Renal pelvis (tissue), 12 donors: Measurements from ENCODE around the gene POLDIP2. TPM values are rescaled to one million over a fixed set of nuclear protein-coding genes. Genes with fewer than 3 reads are reported as not detected.

Experiments
- DNase-seq: peaks from one replicate; pipeline ENCODE4 v3.0.0-alpha.2; 2013
- long read RNA-seq, 16 experiments: transcript quantifications; one replicate each; lab custom pipeline, GENCODE V29; 2026
- polyA plus RNA-seq, 3 donors: library from polyadenylated mRNA; unstranded; fragments of 120-200 nt; gene quantifications; one replicate each; pipeline ENCODE4 v1.2.1, GENCODE V29; 2013; ENCODE audit not compliant: insufficient read length in 3 of 3

The POLDIP2 gene, protein sequence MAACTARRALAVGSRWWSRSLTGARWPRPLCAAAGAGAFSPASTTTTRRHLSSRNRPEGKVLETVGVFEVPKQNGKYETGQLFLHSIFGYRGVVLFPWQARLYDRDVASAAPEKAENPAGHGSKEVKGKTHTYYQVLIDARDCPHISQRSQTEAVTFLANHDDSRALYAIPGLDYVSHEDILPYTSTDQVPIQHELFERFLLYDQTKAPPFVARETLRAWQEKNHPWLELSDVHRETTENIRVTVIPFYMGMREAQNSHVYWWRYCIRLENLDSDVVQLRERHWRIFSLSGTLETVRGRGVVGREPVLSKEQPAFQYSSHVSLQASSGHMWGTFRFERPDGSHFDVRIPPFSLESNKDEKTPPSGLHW
- 100 to 1,000 TPM in 1 of 3 donors, 10 to 100 TPM in 2; 87.6 to 102 (median 93.9) TPM for polyA plus RNA-seq
- long read RNA-seq, donor 1, transcript POLDIP2-201 (11 exons, 2,121 nt): major isoform, 32 of 32 reads
- long read RNA-seq, donor 1, partial matches to known transcripts: 0 of 32 reads
- long read RNA-seq, donor 1, other reads (novel, unspliced or antisense): 0 of 32 reads
- long read RNA-seq, donor 2, transcript POLDIP2-201 (11 exons, 2,121 nt): major isoform, 44 of 51 reads
- long read RNA-seq, donor 2, partial matches to known transcripts: 7 of 51 reads
- long read RNA-seq, donor 2, other reads (novel, unspliced or antisense): 0 of 51 reads
- long read RNA-seq, donor 3, transcript POLDIP2-201 (11 exons, 2,121 nt): major isoform, 28 of 28 reads
- long read RNA-seq, donor 3, partial matches to known transcripts: 0 of 28 reads
- long read RNA-seq, donor 3, other reads (novel, unspliced or antisense): 0 of 28 reads
- long read RNA-seq, donor 4, transcript POLDIP2-201 (11 exons, 2,121 nt): major isoform, 32 of 32 reads
- long read RNA-seq, donor 4, partial matches to known transcripts: 0 of 32 reads
- long read RNA-seq, donor 4, other reads (novel, unspliced or antisense): 0 of 32 reads
- long read RNA-seq, donor 5, transcript POLDIP2-201 (11 exons, 2,121 nt): major isoform, 11 of 16 reads
- long read RNA-seq, donor 5, partial matches to known transcripts: 5 of 16 reads
- long read RNA-seq, donor 5, other reads (novel, unspliced or antisense): 0 of 16 reads
- long read RNA-seq, donor 6, transcript POLDIP2-201 (11 exons, 2,121 nt): major isoform, 37 of 37 reads
- long read RNA-seq, donor 6, partial matches to known transcripts: 0 of 37 reads
- long read RNA-seq, donor 6, other reads (novel, unspliced or antisense): 0 of 37 reads
- long read RNA-seq, donor 7, transcript POLDIP2-201 (11 exons, 2,121 nt): major isoform, 29 of 34 reads
- long read RNA-seq, donor 7, partial matches to known transcripts: 5 of 34 reads
- long read RNA-seq, donor 7, other reads (novel, unspliced or antisense): 0 of 34 reads
- long read RNA-seq, donor 8, transcript POLDIP2-201 (11 exons, 2,121 nt): major isoform, 6 of 6 reads
- long read RNA-seq, donor 8, partial matches to known transcripts: 0 of 6 reads
- long read RNA-seq, donor 8, other reads (novel, unspliced or antisense): 0 of 6 reads
- long read RNA-seq, donor 9, transcript POLDIP2-201 (11 exons, 2,121 nt): major isoform, 43 of 48 reads
- long read RNA-seq, donor 9, partial matches to known transcripts: 5 of 48 reads
- long read RNA-seq, donor 9, other reads (novel, unspliced or antisense): 0 of 48 reads
- long read RNA-seq, donor 10, transcript POLDIP2-201 (11 exons, 2,121 nt): major isoform, 17 of 27 reads
- long read RNA-seq, donor 10, partial matches to known transcripts: 10 of 27 reads
- long read RNA-seq, donor 10, other reads (novel, unspliced or antisense): 0 of 27 reads
- long read RNA-seq, donor 11, transcript POLDIP2-201 (11 exons, 2,121 nt): major isoform, 11 of 18 reads
- long read RNA-seq, donor 11, partial matches to known transcripts: 7 of 18 reads
- long read RNA-seq, donor 11, other reads (novel, unspliced or antisense): 0 of 18 reads
- long read RNA-seq, donor 12, transcript POLDIP2-201 (11 exons, 2,121 nt): major isoform, 41 of 46 reads
- long read RNA-seq, donor 12, partial matches to known transcripts: 0 of 46 reads
- long read RNA-seq, donor 12, other reads (novel, unspliced or antisense): 5 of 46 reads
- long read RNA-seq, donor 13, transcript POLDIP2-201 (11 exons, 2,121 nt): major isoform, 7 of 7 reads
- long read RNA-seq, donor 13, partial matches to known transcripts: 0 of 7 reads
- long read RNA-seq, donor 13, other reads (novel, unspliced or antisense): 0 of 7 reads
- long read RNA-seq, donor 14: 0 reads
- long read RNA-seq, donor 15: 0 reads
- long read RNA-seq, donor 16, transcript POLDIP2-201 (11 exons, 2,121 nt): major isoform, 31 of 86 reads
- long read RNA-seq, donor 16, partial matches to known transcripts: 55 of 86 reads
- long read RNA-seq, donor 16, other reads (novel, unspliced or antisense): 0 of 86 reads

DNA sequence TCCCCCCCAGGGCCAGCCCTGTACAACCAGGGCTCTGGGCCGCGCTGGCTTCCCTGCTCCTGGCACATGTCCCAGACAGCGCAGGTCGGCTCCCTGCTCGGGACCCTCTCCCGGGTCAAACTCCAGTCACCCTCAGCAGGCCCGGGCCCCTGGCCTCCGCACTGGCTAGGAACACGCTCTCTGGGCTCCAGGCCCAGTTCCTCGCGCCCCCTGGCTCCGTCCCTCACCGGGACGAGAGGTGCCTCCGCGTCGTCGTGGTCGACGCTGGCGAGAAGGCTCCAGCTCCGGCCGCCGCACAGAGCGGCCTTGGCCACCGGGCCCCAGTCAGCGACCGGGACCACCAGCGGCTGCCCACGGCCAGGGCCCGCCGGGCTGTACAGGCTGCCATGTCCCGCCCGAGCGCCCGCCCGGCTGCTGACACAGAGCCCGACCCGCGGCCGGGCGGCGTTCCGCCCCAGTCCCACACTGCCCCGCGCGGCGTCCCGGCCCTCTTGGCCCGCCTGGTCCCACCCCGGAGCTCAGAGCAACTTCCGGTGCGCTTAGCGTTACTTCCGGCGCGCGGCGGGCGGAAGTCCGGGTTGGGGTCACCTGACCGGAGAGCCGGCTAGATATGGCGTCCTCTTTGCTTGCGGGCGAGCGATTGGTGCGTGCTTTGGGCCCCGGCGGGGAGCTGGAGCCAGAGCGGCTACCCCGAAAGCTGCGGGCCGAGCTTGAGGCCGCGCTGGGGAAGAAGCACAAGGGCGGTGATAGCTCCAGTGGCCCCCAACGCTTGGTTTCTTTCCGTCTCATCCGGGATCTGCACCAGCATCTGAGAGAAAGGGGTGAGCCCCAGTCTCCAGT lies at the start of gene POLDIP2:
TSS of gene POLDIP2 (minus strand) at position 467 of the 840 bp plus-strand sequence. CDS start at position 388, 79 bp downstream.
- DNase-seq: peak; percentile 95

DNA sequence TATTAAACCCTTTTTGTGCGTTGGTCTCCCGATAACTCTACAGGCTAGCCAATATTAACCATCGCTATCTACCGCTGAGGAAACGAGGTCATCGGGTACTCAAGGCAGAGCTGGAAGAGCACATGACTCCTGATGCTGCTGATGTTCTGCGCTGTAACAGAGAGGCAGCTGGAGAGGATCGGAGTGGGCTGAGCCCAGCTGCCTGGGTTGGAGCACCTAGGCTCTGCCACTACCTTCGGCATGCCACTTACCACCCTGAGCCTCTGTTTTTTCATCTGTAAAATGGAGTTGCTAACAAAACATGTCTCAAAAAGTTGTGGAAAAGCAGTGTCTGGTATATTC lies 49.1 kb upstream of the POLDIP2 start:
- DNase-seq: no peak

DNA sequence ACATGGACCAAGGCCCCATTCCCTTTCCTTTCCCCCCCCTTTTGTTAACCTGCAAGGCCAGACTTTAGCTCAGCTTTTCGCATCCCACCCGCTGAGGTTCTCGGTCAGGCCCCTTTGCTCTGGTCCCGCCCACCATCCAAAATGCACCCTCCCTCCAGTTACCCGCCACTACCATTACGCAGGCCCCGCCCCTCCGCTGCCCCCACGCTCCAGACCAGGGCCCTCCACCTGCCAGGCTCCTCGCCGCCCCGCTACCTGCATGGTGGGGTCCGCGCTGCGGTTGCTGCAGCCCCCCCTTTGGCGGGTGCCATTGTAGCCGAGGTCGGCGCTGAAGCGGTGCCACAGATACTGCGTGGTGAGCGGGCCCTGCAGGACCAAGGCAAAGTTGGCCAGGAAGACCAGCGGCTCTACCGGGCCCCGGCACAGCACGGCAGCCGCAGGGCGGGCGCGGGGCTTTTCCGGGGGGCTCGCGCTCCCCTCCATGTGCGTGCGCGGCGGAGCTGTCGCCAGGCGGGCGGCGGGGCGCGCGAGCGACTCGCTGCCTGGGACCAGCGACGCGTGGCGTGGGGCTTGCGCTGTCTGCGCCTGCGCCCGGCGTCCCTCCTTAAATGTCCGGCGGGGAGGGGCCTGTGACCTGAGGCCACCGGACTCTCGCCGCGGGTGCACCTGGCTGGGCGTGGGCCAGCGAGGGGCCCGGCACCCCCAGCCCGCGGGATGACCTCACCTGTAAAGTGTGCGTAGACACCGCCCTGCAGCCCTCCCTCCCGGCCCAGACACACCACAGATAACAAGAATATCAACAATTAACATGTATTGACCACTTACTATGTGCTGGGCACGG lies 48.5 kb upstream of the POLDIP2 start, which contains the start of gene SLC46A1:
TSS of gene SLC46A1 (minus strand) at position 581 of the 841 bp plus-strand sequence. CDS start at position 483, 98 bp downstream.
- peak; percentile 42 for DNase-seq

DNA sequence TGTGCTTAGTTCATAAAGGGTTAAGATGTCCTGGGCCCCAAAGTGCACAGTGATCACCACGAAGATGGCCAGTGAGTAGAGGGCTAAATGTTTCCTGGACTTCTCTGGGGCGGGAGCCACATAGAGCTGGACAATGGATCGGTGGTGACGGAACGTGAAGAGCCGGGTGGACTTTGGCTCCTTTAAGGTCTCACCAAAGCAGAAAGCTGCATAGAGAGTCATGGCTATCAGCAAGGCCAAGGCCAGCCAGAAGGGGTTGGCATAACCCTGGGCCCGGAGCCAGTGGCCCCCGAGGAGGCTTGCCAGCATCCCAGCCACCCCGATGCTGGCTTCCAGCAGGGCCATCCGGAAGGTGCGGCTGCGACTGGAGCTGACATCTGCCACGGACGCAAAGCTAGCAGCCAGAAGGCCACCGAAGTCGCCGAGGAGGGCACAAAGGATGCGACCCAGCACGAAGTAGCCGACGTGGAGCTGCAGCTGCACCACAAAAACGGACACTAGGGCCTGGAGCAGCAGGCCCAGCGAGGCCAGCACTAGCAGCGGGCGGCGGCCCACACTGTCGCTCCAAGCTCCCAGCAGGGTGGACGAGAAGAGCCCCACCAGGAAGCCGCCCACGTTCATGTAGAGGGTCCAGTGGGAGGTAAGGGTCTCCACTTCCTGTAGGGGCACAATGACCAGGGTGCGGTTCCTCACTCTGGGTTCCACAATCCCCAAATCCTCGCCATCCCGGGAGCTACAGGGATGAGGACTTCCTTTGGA lies 47.7 kb upstream of the POLDIP2 start:
- DNase-seq: no peak

DNA sequence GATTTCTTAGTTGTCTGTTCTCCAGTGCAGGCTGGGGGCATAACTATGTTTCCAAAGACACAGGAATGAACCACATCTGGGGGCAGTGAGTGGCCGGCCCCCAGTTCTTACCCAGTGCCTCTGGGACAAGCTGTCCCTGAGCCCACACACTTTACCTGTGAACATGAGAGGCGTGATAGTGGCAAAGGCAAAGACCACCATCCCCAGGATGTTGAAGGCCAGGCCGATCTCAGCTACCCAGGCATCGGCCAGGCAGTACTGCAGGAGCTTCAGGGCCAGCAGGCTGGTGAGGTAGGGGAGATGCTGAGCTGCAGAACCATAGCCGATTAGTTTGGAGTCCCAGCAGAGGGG lies 47.1 kb upstream of the POLDIP2 start:
- DNase-seq: no peak

DNA sequence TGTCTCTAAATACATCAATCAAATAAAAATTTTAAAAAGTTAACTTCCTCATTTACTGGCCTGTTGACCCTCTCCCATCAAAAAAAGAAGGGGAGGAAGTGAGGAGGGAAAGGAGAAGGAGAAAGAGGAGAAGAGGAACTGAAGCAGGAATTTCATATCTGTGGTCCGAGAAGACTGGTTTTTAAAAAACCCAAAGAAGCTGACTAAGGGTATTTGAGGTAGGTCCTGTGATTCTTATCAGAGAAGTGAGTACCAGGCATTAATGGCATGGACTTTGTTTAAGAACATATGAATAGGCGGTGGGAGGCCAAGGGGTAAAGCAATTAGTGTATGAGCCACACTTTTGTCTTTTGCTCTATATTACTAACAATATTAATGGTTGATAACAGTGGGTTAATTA lies 46.7 kb upstream of the POLDIP2 start:
- DNase-seq: no peak

DNA sequence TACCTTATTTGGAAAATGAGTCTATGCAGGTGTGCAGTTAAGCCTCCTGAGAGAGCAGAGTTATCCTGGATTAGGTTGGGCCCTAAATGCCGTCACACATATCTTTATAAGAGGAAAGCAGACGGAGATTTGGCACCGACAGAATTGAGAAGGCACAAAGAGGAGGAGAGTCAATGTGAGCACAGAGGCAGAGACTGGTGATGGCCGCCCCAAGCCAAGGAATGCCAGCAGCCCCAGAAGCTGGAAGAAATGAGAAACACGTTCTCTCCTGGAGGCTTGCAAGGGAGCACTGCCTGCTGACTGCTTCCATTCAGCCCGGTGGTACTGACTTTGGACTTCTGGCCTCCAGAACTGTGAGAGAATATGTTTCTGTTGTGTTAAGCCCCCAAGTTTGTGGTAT lies 45.5 kb upstream of the POLDIP2 start:
- DNase-seq: no peak

DNA sequence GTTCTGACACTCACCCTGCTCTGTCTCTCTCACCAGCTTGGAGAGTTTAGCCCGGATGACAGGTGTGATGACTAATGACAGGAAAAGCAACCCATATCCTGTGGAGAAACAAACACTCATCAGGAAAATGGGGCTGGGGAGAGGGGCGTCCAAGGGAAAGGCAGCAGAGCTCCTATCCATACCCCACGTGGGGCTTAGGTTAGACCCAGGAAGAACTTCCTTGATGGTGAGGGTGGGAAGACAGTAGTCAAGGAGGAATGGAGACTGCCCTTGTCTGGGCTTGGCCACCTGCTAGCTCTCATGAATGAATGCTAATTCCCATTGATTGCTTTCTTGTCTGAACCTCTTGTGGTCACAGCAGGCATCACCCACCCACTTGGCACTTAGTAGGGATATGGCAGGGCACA lies 44.9 kb upstream of the POLDIP2 start:
- DNase-seq: no peak

DNA sequence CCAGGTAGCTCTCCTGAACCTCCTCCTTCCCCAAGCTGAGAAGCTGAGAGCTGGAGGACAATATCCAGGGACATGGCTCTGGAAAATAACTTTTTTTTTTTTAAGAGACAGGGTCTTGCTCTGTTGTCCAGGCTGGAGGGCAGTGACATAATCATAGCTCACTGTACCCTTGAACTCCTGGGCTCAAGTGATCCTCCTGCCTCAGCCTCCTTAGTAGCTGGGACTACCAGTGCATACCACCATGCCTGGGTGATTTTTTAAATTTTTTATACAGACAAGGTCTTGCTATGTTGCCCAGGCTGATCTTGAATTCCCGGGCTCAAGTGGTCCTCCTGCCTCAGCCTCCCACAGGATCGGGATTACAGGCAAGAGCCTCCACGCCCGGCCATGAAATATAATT lies 42.5 kb upstream of the POLDIP2 start:
- DNase-seq: no peak

DNA sequence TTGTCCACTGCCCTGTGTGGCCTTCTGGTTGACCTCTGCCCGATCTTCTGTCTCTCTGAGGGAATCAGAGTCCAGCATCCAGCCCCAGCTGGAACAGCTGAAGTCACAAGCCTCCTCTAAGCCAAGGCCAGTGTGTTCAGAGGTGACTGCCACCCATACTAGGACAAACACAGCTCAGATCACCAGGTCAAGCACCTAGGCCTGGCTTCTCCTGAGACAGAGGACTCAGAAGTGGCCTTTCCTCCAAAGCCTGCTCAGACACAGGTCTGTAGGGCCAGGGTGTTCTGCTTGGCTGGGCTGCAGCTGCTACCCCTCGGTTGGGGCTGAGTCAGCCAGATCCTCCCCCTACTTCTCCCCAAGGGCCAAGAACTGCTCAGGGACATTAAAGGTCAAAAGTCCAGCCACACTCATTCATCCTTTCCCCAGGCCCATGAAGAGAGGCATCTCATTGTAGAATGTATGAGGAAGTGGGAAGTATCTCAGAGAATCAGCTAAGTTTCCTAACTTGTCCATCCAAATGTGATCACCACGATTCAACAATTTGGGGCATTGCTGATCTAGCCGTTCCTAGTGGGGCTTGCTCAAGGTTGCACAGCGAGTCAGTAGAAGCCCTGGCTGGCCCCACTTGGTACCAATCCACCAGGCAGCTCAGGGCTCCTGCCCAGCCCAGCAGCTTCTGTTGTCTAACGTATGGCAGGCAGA lies 41.1 kb upstream of the POLDIP2 start:
- no peak for DNase-seq

DNA sequence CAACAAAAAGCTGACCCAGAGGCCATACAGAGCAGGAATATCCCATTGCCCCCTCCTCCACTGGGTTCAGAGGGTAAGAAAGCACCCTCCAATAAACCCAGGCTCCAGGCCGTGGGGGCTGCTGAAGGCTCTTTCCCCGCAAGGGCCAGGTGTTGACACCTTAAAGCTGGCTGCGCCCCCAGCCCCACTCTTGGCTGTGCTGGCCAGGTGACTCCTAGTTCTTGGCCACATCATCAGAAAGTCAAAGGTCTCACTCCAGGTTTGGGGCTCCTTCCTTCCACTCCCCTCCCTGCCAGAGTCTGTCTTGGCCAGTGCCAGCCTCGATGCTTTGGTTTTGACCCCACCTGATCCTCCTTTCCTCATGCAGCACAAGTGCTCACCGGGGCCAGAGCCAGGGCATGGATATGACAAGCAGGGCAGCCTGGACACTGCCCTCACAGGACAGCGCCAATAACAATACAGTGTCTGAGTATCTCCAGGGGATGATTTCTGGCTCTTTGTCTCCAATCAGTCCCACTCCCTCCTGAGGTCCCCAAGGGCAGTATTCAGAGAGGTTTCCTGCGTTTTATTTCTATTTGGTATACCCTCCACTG lies 40.5 kb upstream of the POLDIP2 start:
- DNase-seq: no peak

DNA sequence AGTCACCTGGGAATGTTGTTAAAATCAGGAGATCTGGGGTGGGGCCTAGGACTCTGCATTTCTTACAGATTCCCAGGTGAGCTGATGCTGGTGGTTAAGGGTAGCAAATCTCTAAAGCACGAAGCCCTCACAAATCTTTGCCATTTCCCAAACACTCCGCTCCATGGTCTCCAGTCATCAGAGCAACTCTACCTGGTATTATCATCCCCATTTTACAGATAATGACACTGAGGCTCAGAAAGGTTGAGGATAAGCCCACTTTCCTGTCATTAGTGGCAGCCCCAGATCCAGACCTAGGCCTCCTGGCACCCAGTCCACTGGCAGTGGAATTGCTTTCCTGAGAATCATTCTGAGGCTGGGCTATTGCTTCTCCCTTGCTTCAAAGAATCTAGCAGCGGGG lies 39.9 kb upstream of the POLDIP2 start:
- DNase-seq: no peak

DNA sequence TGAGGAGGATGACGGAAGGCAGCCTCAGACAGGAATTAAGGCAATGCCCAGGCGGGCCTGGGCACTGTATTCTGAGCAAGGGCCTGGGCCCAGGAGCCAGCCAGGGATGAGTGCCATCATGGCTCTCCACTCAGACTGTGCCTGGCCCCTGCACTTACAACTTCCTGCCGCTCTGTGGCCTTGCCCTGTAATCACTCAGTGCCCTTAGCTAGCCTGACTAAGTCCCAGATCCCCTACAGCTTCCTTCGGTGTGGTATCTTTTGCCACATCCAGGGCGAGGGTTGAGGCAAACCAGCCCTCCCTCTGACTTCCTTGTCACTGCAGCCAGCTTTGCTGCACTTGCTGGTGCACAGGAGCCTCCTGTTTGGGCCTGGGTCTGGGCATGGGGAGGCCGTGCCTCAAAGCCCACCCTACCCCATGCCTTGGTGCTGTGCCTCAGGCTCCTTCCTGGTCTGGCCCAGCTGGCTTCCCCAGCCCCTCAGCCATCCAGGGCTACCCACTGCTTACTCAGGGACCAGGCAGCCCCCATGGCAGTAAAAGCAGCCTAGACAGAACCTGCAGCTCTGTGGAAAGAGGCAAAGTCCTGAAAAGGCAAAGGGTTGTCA lies 39.4 kb upstream of the POLDIP2 start:
- DNase-seq: no peak

DNA sequence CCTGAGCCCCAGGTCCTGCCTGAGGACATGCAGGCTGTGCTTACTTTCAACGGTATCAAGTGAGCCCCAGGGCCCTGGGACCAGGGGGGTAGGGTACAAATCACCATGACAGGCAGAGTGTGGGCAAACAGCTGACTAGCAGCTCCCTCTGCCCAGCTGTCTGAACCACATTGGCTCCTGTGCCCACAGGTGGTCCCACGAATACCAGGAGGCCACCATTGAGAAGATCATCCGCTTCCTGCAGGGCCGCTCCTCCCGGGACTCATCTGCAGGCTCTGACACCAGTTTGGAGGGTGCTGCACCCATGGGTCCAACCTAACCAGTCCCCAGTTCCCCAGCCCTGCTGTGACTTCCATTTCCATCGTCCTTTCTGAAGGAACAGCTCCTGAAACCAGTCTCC lies 38.6 kb upstream of the POLDIP2 start:
- no peak for DNase-seq

DNA sequence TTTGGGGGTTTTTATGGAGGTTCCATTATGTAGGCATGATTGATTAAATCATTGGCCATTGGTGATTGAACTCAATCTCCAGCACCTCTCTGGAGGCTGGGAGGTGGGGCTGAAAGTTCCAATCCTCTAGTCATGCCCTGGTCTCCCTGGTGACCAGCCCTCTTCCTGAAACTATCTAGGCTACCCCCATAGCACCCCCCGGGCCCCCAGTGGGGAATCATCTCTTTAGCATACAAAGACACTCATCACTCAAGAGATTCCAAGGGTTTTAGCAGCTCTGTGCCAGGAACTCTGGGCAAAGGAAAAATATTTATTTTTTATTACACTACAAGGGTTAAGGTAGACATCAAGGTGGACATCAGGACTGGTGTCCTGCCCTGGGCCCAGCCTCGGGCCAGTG lies 38.1 kb upstream of the POLDIP2 start:
- DNase-seq: no peak
